Central memory CD4-positive, alpha-beta T cell (primary cell): ENCODE results near the gene GPAT2.
"Not testable (repeated sequence)": the region's sequence is repeated elsewhere in the genome, so short reads cannot be mapped to it uniquely, and the experiment has no call there.

Experiments
- DNase-seq: peaks from one replicate; pipeline ENCODE4 v3.0.0; 2022
- total RNA-seq, 3 experiments: gene quantifications; one replicate each; lab custom pipeline; 2026; lab: John Stamatoyannopoulos, UW

The GPAT2 gene
- 0 to 7.2 (median 1.7) reads per million in 3 experiments for total RNA-seq

GRCh38 chr2:96034792-96035191 lies at the start of gene GPAT2:
Gene GPAT2, minus strand, starts transcription at chr2:96034916. Its CDS starts 2,557 bp downstream, at chr2:96032359.
- DNase-seq: not testable (repeated sequence)

- no peak for DNase-seq
Measured at GRCh38 chr2:96083989-96084857, 49.5 kb upstream of the GPAT2 start.

GRCh38 chr2:96083064-96083939 lies 48.6 kb upstream of the GPAT2 start:
- DNase-seq: no peak

- no peak for DNase-seq
Measured at GRCh38 chr2:96082211-96083063, 47.7 kb upstream of the GPAT2 start.

GRCh38 chr2:96081042-96081441 lies 46.3 kb upstream of the GPAT2 start:
- DNase-seq: no peak

GRCh38 chr2:96075199-96075771 lies 40.6 kb upstream of the GPAT2 start:
- DNase-seq: no peak

- DNase-seq: no peak
Measured at GRCh38 chr2:96074156-96074555, 39.4 kb upstream of the GPAT2 start.

GRCh38 chr2:96073170-96073775 lies 38.6 kb upstream of the GPAT2 start:
- DNase-seq: no peak

GRCh38 chr2:96072746-96073145 lies 38.0 kb upstream of the GPAT2 start:
- DNase-seq: no peak

GRCh38 chr2:96071977-96072491 lies 37.3 kb upstream of the GPAT2 start:
- not testable (repeated sequence) for DNase-seq

- DNase-seq: not testable (repeated sequence)
Measured at GRCh38 chr2:96071087-96071976, 36.6 kb upstream of the GPAT2 start.

GRCh38 chr2:96070351-96070750 lies 35.6 kb upstream of the GPAT2 start:
- DNase-seq: not testable (repeated sequence)

- DNase-seq: not testable (repeated sequence)
Measured at GRCh38 chr2:96069878-96070277, 35.2 kb upstream of the GPAT2 start.

- not testable (repeated sequence) for DNase-seq
Measured at GRCh38 chr2:96067902-96068581, 33.3 kb upstream of the GPAT2 start.

GRCh38 chr2:96067098-96067660 lies 32.5 kb upstream of the GPAT2 start:
- not testable (repeated sequence) for DNase-seq

GRCh38 chr2:96066511-96066910 lies 31.8 kb upstream of the GPAT2 start:
- DNase-seq: not testable (repeated sequence)

GRCh38 chr2:96065954-96066353 lies 31.2 kb upstream of the GPAT2 start:
- DNase-seq: not testable (repeated sequence)

- DNase-seq: no peak
Measured at GRCh38 chr2:96065381-96065930, 30.7 kb upstream of the GPAT2 start.

- DNase-seq: not testable (repeated sequence)
Measured at GRCh38 chr2:96064760-96065159, 30.0 kb upstream of the GPAT2 start.
